Esophagus muscularis mucosa (tissue), 4 donors: Measurements from ENCODE around the gene PTN. TPM values are rescaled to one million over a fixed set of nuclear protein-coding genes. Genes with fewer than 3 reads are reported as not detected.
A peak's percentile ranks its signal among the peaks of the same experiment; 100 is the strongest.

ENCODE experiments used
- DNase-seq: peaks from one replicate; pipeline ENCODE4 v3.0.0-alpha.2; 2017; ENCODE audit errors: extremely low spot score
- H3K27ac ChIP-seq, 4 donors: fragments of 200-600 bp; sonication (generic); replicated peaks in 1 of 4; 1 replicate in 3 of 4; 2 replicates in 1 of 4; pipeline ENCODE4 v1.5.1; 2016 to 2019; ENCODE audit warnings: mild to moderate bottlenecking in 1 of 4
- H3K27me3 ChIP-seq, 4 donors: fragments of 200-600 bp; sonication (generic); one replicate each; pipeline versions ENCODE4 v1.5.1 to v1.6.0; 2016 to 2019
- H3K36me3 ChIP-seq, 4 donors: fragments of 200-600 bp; sonication (generic); one replicate each; pipeline ENCODE4 v1.5.1; 2016 to 2019
- H3K4me1 ChIP-seq, 4 donors: fragments of 200-600 bp; sonication (generic); one replicate each; pipeline ENCODE4 v1.5.1; 2016 to 2019
- H3K4me3 ChIP-seq, 4 donors: fragments of 200-600 bp; sonication (generic); 1 replicate in 2 of 4; 2 replicates in 2 of 4; pipeline ENCODE4 v1.5.1; 2016 to 2019; ENCODE audit warnings: mild to moderate bottlenecking in 4 of 4, moderate library complexity in 1 of 4
- H3K9me3 ChIP-seq, 4 donors: fragments of 200-600 bp; sonication (generic); 1 replicate in 3 of 4; 2 replicates in 1 of 4; pipeline ENCODE4 v1.5.1; 2016 to 2019
- EP300 ChIP-seq: sonication (generic); formaldehyde crosslinking; IDR thresholded peaks from one replicate; pipeline ENCODE4 v1.6.1; 2017; ENCODE audit warnings: antibody characterized with exemption
- POLR2A ChIP-seq: fragments of 450-650 bp; IDR thresholded peaks from one replicate; pipeline ENCODE4 v1.6.1; 2017; ENCODE audit warnings: antibody characterized with exemption, moderate library complexity, mild to moderate bottlenecking, low read depth
- POLR2AphosphoS5 ChIP-seq, 2 donors: sonication (generic); formaldehyde crosslinking; IDR thresholded peaks; one replicate each; pipeline ENCODE4 v1.6.1; 2017; ENCODE audit warnings: antibody characterized with exemption in 2 of 2
- WGBS: methylation state at CpG from one replicate; pipeline ENCODE4 v1.1.5; 2018; 5-methylcytosine and 5-hydroxymethylcytosine counted together
- intact Hi-C: fragments of 100-400 bp; cut with DNase I; formaldehyde crosslinking; loops from one replicate; pipeline ENCODE4 v1.15.1; 2023
- total RNA-seq, 4 donors: library from RNA; depleted of rRNA; stranded (reverse); fragments of >200 nt; gene quantifications; one replicate each; pipeline versions ENCODE4 v1.1.0 to v1.2.1, GENCODE V29; 2016
- TF ChIP-seq, protein P1 (sequence below), 3 experiments: fragments of 200-600 bp in 2 of 3; fragments of 450-650 bp in 1 of 3; sonication (generic) in 2 of 3; IDR thresholded peaks; one replicate each; pipeline ENCODE4 v1.5.1; 2017 to 2019; ENCODE audit warnings: antibody characterized with exemption in 3 of 3, mild to moderate bottlenecking in 2 of 3, moderate library complexity in 1 of 3

Gene PTN
- total RNA-seq, 4 donors from 2014 or later, result 5.4 to 9.2 (median 7.1) TPM

DNA sequence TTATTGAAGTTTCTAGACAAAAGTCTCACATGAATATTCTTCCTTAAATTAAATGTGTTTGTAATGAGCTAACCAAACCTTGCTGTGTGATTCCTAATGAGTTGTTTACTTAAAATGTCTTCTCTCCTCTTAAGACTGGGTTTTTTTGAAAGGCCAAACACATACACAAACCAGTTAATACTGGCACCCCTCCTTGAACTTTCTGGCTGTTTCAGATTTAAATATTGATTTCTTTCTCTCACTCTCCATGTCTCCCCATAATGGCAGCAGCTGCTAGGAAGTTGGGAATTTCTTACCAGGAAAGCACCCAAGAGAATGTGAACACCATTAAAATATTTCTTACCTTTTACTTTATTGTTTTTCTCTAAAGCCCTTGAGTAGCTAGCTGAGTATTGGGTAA, 11.4 kb upstream of the PTN start:
- TF ChIP-seq POLR2AphosphoS5 (IDR thresholded peaks at IDR 0.05) (no peak), EP300 (no peak), POLR2A (no peak)
- TF ChIP-seq, protein P1, sequence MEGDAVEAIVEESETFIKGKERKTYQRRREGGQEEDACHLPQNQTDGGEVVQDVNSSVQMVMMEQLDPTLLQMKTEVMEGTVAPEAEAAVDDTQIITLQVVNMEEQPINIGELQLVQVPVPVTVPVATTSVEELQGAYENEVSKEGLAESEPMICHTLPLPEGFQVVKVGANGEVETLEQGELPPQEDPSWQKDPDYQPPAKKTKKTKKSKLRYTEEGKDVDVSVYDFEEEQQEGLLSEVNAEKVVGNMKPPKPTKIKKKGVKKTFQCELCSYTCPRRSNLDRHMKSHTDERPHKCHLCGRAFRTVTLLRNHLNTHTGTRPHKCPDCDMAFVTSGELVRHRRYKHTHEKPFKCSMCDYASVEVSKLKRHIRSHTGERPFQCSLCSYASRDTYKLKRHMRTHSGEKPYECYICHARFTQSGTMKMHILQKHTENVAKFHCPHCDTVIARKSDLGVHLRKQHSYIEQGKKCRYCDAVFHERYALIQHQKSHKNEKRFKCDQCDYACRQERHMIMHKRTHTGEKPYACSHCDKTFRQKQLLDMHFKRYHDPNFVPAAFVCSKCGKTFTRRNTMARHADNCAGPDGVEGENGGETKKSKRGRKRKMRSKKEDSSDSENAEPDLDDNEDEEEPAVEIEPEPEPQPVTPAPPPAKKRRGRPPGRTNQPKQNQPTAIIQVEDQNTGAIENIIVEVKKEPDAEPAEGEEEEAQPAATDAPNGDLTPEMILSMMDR (IDR thresholded peaks at IDR 0.05), result no peak
- no peaks in the 10 kb centered on the region for H3K27me3 ChIP-seq
- no peaks in the 10 kb centered on the region for H3K9me3 ChIP-seq
- H3K27ac ChIP-seq, result peak overlapping the region in 1 of 4 donors; percentile 20
- no peaks in the 10 kb centered on the region for H3K36me3 ChIP-seq
- intact Hi-C loops, result no loop called here
- H3K4me1 ChIP-seq, result peaks cover 0 to 35% (median 30%) of the 10 kb centered on the region in 4 donors
- H3K4me3 ChIP-seq, result no peak overlapping the region
- no peak for DNase-seq

DNA sequence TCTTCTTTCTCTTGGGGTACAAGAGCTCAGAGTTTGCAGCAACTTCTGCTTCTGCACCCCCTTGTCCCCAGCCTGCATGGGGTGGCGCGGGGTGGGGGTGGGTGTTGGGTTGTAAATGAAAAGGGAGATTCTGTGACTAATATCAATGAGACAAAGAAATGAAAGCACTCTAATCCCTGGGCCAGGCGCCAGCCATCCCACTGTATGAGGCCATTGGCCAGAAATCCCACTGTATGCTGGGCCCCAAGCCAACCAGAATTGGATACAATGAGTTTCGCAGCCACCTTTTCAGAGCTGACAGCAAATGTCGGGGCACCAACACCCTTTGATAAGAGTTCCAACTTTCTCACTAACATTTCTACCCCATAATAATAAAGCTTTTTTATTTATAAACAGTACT, 10.9 kb upstream of the PTN start:
- Histone ChIP-seq H3K4me1 (peaks cover 0 to 35% (median 30%) of the 10 kb centered on the region in 4 donors), H3K27me3 (no peaks in the 10 kb centered on the region), H3K4me3 (no peak overlapping the region), H3K9me3 (no peaks in the 10 kb centered on the region), H3K36me3 (no peaks in the 10 kb centered on the region), H3K27ac (peak overlapping the region in 1 of 4 donors; percentile 20)
- WGBS, result 14% methylated on average over 3 of the region's 5 CpGs
- intact Hi-C loops, result no loop called here
- DNase-seq, result no peak
- TF ChIP-seq POLR2A, result no peak
- TF ChIP-seq, protein P1 (IDR thresholded peaks at IDR 0.05), result no peak
- no peak for TF ChIP-seq POLR2AphosphoS5 (IDR thresholded peaks at IDR 0.05)
- TF ChIP-seq EP300, result no peak

DNA sequence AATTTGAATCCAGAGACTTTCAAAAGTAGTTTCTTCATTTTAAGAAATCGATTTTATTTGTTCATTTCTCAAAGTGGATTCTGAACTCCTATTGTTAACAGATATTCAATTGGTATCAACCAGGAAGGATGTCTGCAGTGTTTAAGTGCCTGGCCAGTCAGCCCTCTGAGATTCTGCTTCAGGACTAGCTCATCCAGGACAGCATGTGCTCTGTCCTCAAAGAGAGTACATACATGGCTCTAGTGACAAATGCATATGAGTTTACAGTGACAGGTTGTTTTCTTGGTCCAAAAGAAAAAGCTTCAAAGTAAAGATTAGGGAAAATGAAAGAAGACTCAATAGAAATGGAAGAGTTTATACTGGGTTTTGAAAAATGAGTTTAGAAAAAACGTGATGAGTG, 8.4 kb upstream of the PTN start:
- H3K4me1 ChIP-seq, result peaks cover 0 to 35% (median 30%) of the 10 kb centered on the region in 4 donors
- H3K27me3 ChIP-seq, result no peaks in the 10 kb centered on the region
- no peak for DNase-seq
- 36% methylated on average over 2 of the region's 2 CpGs for WGBS
- intact Hi-C loops, result no loop called here
- no peaks in the 10 kb centered on the region for H3K36me3 ChIP-seq
- no peaks in the 10 kb centered on the region for H3K9me3 ChIP-seq
- TF ChIP-seq POLR2AphosphoS5 (IDR thresholded peaks at IDR 0.05), result no peak
- no peak for TF ChIP-seq POLR2A
- TF ChIP-seq EP300, result no peak
- TF ChIP-seq, protein P1 (IDR thresholded peaks at IDR 0.05), result no peak
- peak overlapping the region in 1 of 4 donors; percentile 2 for H3K27ac ChIP-seq
- no peak overlapping the region for H3K4me3 ChIP-seq

DNA sequence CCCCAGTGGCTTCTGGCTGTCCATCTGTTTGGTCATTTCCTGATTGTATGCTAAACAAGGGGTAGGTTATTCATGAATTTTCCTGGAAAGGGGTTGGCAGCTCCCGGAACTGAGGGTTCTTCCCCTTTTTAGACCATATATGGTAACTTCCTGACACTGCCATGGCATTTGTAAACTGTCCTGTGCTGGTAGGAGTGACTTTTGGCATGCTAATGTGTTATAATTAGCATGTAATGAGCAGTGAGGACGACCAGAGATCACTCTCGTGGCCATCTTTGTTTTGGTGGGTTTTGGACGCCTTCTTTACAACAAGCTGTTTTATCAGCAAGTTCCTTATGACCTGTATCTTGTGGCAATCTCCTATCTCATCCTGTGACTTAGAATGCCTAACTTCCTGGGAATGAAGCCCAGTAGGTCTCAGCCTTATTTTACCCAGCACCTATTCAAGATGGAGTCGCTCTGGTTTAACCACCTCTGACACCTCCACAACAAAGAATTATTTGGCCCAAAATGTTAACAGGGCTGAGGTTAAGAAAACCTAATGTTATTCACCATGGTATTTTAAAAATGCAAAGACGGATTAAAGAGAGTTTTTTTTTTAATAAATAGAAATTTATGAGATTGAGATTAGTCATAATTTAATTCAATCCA, 2.4 kb upstream of the PTN start:
- no peak overlapping the region for H3K27ac ChIP-seq
- H3K27me3 ChIP-seq, result no peaks in the 10 kb centered on the region
- no peak overlapping the region for H3K4me3 ChIP-seq
- TF ChIP-seq, protein P1 (IDR thresholded peaks at IDR 0.05), result no peak
- no peak for TF ChIP-seq EP300
- TF ChIP-seq POLR2A, result no peak
- TF ChIP-seq POLR2AphosphoS5 (IDR thresholded peaks at IDR 0.05), result no peak
- H3K4me1 ChIP-seq, result peaks cover 4 to 22% (median 18%) of the 10 kb centered on the region in 4 donors
- 71% methylated on average over 6 of the region's 6 CpGs for WGBS
- intact Hi-C loops, result no loop called here
- DNase-seq, result no peak
- H3K9me3 ChIP-seq, result no peaks in the 10 kb centered on the region
- no peaks in the 10 kb centered on the region for H3K36me3 ChIP-seq

DNA sequence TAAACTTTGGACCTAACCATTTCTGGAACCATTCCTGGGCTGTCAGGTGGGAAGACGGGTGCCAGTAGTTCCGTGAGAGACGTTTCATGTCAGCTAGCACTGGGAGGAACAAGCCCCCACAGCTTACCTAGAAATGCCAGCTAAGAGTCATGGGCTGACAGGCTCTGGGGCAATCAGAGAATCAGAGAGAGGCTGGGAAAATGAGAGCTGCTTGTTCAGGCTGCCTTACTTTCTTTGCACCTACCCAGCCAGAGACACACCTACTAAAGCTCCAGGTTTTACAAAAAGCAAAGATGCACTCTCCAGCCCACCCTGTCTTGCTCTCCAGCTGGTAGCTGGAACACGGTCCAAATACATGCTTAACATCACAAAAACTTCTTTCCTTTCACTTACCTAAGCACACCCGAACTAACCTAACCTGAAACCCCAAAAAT, 688 bp downstream of the PTN start:
- 8% methylated on average over 3 of the region's 5 CpGs for WGBS
- TF ChIP-seq POLR2AphosphoS5 (IDR thresholded peaks at IDR 0.05) (no peak), POLR2A (no peak), EP300 (no peak)
- TF ChIP-seq, protein P1 (IDR thresholded peaks at IDR 0.05), result no peak
- no peak for DNase-seq
- no peaks in the 10 kb centered on the region for H3K9me3 ChIP-seq
- H3K27me3 ChIP-seq, result no peaks in the 10 kb centered on the region
- intact Hi-C loops, result no loop called here
- no peaks in the 10 kb centered on the region for H3K36me3 ChIP-seq
- H3K4me1 ChIP-seq, result peaks cover 4 to 22% (median 18%) of the 10 kb centered on the region in 4 donors
- peak overlapping the region; percentile 44 to 62 (median 49) for H3K4me3 ChIP-seq
- no peak overlapping the region for H3K27ac ChIP-seq
